Thoracic aorta (tissue), 2 donors: Measurements from ENCODE around the gene AKAP7. TPM values are rescaled to one million over a fixed set of nuclear protein-coding genes. Genes with fewer than 3 reads are reported as not detected.

ENCODE experiments used
- ATAC-seq: fragments of 150-250 bp; one replicate; pipeline ENCODE4 v1.8.0; 2017; ENCODE audit warnings: low read depth; ENCODE audit not compliant: insufficient number of reproducible peaks, low FRiP score
- DNase-seq: peaks from one replicate; pipeline ENCODE4 v3.0.0-alpha.2; 2020; ENCODE audit warnings: low spot score
- H3K27ac ChIP-seq, 2 donors: fragments of 200-600 bp; sonication (generic); 1 replicate in 1 of 2; 2 replicates in 1 of 2; pipeline ENCODE4 v1.5.1; 2016; ENCODE audit warnings: mild to moderate bottlenecking in 2 of 2, moderate library complexity in 2 of 2
- H3K27me3 ChIP-seq: fragments of 200-600 bp; sonication (generic); replicated peaks from 2 replicates; pipeline ENCODE4 v1.6.0; 2016; ENCODE audit warnings: mild to moderate bottlenecking; ENCODE audit not compliant: insufficient read depth
- H3K36me3 ChIP-seq: fragments of 200-600 bp; sonication (generic); one replicate; pipeline ENCODE4 v1.5.1; 2016
- H3K4me1 ChIP-seq, 2 donors: fragments of 200-600 bp; sonication (generic); 1 replicate in 1 of 2; 2 replicates in 1 of 2; pipeline versions ENCODE4 v1.5.1 to v1.6.0; 2016; ENCODE audit warnings: low read depth in 2 of 2, mild to moderate bottlenecking in 1 of 2; ENCODE audit not compliant: control insufficient read depth in 1 of 2
- H3K4me3 ChIP-seq: fragments of 200-600 bp; sonication (generic); 2 replicates; pipeline ENCODE4 v1.5.1; 2016; ENCODE audit warnings: mild to moderate bottlenecking
- H3K9me3 ChIP-seq: fragments of 200-600 bp; sonication (generic); 2 replicates; pipeline ENCODE4 v1.5.1; 2016
- CTCF ChIP-seq: fragments of 200-600 bp; sonication (generic); IDR thresholded peaks from one replicate; pipeline ENCODE4 v1.5.1; 2019; ENCODE audit warnings: antibody characterized with exemption
- total RNA-seq, 2 donors: library from RNA; depleted of rRNA; stranded (reverse); fragments of >200 nt; gene quantifications; one replicate each; pipeline versions ENCODE4 v1.1.0 to v1.2.3, GENCODE V29; 2016

The AKAP7 gene
- total RNA-seq, 2 donors from 2014 or later: 3.0 to 4.1 TPM

- no peak overlapping the region for H3K4me3 ChIP-seq
- ATAC-seq: no peak
- no peaks in the 10 kb centered on the region for H3K27me3 ChIP-seq
- no peak for DNase-seq
- no peaks in the 10 kb centered on the region for H3K36me3 ChIP-seq
- H3K4me1 ChIP-seq: no peaks in the 10 kb centered on the region
- H3K27ac ChIP-seq: no peak overlapping the region
- TF ChIP-seq CTCF: no peak
- H3K9me3 ChIP-seq: peaks cover 3% of the 10 kb centered on the region
Observed at GRCh38 chr6:131275273-131275672, 140.0 kb downstream of the AKAP7 start.

GRCh38 chr6:131277591-131277990 is 142.3 kb downstream of the AKAP7 start:
- TF ChIP-seq CTCF: no peak
- DNase-seq: no peak
- no peaks in the 10 kb centered on the region for H3K36me3 ChIP-seq
- H3K9me3 ChIP-seq: no peaks in the 10 kb centered on the region
- no peaks in the 10 kb centered on the region for H3K4me1 ChIP-seq
- H3K4me3 ChIP-seq: no peak overlapping the region
- H3K27ac ChIP-seq: no peak overlapping the region
- ATAC-seq: no peak
- no peaks in the 10 kb centered on the region for H3K27me3 ChIP-seq

GRCh38 chr6:131281471-131282270 is 146.4 kb downstream of the AKAP7 start:
- Histone ChIP-seq H3K4me1 (no peaks in the 10 kb centered on the region), H3K4me3 (no peak overlapping the region), H3K27ac (no peak overlapping the region), H3K36me3 (no peaks in the 10 kb centered on the region), H3K9me3 (no peaks in the 10 kb centered on the region), H3K27me3 (no peaks in the 10 kb centered on the region)
- DNase-seq (no peak), ATAC-seq (no peak)
- TF ChIP-seq CTCF: no peak

- Histone ChIP-seq H3K36me3 (no peaks in the 10 kb centered on the region), H3K27ac (no peak overlapping the region), H3K4me1 (no peaks in the 10 kb centered on the region), H3K4me3 (no peak overlapping the region), H3K27me3 (no peaks in the 10 kb centered on the region), H3K9me3 (no peaks in the 10 kb centered on the region)
- DNase-seq (no peak), ATAC-seq (no peak)
- no peak for TF ChIP-seq CTCF
Observed at GRCh38 chr6:131282365-131282764, 147.1 kb downstream of the AKAP7 start.

GRCh38 chr6:131283466-131284175 is 148.4 kb downstream of the AKAP7 start:
- DNase-seq: no peak

More at GRCh38 chr6:131283466-131284175, 148.4 kb downstream of the AKAP7 start:
- Histone ChIP-seq H3K9me3 (no peaks in the 10 kb centered on the region), H3K4me1 (no peaks in the 10 kb centered on the region), H3K27ac (no peak overlapping the region), H3K4me3 (no peak overlapping the region), H3K27me3 (no peaks in the 10 kb centered on the region), H3K36me3 (no peaks in the 10 kb centered on the region)
- ATAC-seq: no peak
- TF ChIP-seq CTCF: no peak
